Measurements from ENCODE around the gene C1orf159. TPM values are rescaled to one million over a fixed set of nuclear protein-coding genes. Genes with fewer than 3 reads are reported as not detected.
"Not testable (repeated sequence)": the region's sequence is repeated elsewhere in the genome, so short reads cannot be mapped to it uniquely, and the experiment has no call there.

Gene C1orf159
- polyA plus RNA-seq, 3 donors: 16.3 to 19.9 (median 18.2) TPM

GRCh38 chr1:1082776-1083415 is 33.0 kb downstream of the C1orf159 start:
- DNase-seq: no peak

- DNase-seq: no peak
Measured at GRCh38 chr1:1082239-1082775, 33.6 kb downstream of the C1orf159 start.

- DNase-seq: no peak
Measured at GRCh38 chr1:1081311-1082238, 34.3 kb downstream of the C1orf159 start.

DNA sequence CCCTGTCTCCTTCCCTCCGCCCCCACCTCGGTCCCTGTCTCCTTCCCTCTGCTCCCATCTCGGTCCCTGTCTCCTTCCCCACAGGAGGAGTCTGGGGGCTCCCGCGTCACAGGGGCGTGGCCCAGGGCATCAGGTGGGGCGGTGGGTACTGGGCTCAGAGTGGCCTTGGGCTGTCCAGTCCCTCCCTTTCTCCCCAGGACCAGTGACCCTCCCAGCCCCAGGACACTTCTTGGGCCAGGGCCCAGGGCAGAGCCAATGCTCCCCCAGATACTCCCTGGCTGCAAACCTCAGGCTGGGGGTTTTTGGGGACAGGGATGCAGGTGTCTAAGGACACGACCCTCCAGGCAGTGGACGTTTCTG is 35.0 kb downstream of the C1orf159 start:
- DNase-seq: no peak

- no peak for DNase-seq
Measured at GRCh38 chr1:1080122-1080757, 35.6 kb downstream of the C1orf159 start.

DNA sequence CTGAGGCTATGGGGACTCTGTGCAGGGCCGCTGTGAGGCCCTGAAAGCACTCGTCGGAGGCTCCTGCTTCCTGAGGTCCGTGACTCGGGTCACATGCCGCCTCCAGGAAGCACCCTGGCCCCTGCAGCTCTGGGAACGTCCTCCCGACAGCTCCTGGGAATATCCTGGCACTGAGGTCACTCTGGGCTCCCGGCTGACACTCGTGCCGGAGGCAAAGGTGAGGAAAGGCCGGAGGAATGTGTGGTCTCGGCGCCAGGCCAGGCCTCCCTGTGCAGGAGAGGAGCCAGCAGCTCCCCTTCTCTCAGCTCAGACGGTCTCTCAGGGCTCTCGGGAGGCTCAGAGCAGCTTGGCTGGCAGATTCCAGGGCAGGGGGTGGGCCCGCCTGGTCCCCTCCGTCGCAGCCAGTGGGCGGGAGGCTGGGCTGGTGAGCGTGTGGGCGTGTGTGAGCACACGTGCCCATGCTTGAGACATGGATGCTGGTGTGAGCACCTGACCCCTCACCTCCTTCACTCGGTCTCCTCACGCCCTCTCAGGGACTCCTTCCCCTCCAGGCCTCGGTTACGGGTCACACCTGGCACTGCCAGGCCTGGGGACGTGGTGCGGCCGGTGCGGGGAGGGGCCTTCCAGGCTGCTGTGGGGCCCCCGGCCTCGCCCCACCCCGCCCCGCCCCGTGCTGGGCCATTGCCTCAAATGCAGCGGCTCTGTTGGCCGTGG is 36.3 kb downstream of the C1orf159 start:
- no peak for DNase-seq

- not testable (repeated sequence) for DNase-seq
Measured at GRCh38 chr1:1077396-1077795, 38.5 kb downstream of the C1orf159 start.

DNA sequence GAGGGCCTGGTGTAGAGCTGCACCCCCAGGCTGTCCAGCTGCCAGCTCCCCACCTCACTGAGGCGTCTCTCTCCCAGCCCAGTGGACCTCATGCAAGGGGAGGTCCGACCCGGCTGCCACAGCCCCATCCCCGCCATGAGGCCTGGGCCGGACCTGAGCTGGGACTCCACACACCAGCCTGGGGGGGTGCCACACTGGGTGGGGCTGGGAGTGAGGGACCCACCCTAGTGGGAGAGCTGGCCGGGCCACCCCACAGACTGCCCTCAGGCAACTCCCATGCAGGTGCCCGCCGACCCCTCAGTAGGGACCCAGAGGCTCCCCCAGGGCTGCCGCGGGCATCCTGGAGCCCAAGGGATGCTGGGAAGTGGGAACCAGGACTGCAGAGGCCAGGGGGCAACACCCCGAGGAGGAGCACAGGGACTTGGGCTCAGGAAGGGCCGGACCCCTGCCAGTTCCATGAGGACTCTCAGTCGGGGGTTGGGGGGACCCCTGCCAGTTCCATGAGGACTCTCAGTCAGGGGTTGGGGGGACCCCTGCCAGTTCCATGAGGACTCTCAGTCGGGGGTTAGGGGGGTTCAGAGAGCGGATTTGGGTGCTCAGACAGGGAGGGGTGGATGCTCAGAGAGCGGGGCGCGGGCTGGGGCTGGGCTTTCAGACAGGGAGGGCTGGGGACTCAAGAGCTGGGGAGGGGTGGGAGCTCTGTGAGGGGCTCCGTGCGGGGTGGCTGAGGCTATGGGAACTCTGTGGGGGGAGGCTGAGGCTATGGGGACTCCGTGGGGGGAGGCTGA is 40.5 kb downstream of the C1orf159 start:
- DNase-seq: no peak

- DNase-seq: no peak
Measured at GRCh38 chr1:1074631-1075147, 41.2 kb downstream of the C1orf159 start.

DNA sequence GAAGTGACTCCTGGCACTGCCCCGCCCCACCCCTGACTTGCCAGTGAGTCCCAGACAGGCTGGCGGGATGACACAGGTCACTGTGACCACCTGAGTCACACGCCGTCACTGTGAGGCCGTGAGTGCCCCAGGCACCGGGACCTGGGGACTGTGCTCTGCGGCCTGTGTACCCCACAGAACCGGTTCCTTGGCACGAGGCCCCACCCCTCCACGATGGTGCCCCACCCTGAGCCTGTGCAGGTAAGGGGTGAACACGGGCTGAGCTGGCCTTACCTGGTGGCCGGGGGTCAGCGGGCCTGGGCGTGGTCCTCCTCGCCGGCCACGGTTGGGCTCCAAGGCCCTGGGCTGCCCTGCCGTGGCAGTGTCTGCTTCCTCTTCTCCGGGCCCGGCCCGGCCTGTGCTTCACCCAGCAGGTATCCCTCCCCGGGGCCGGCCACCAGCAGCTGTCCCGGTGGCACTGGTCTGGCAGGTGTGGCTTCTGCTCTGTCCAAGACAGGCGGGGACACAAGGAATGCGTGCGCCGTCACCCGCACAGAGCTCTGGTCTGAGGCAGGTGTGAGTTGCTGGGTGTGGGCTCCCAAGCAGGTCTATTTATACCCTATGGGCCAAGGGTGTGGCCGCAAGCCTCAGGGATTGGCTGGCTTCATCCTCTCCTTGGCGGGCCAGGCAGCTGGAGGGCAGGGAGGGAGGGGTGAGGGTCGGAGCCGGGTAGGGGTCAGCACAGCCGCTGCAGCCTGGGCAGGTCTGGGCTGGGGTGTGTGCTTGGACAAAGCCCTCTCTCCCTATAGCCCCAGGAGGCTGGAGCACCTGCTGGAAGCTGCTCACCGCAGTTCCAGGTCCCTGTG is 41.9 kb downstream of the C1orf159 start, which contains the start of gene RNF223:
TSS of gene RNF223 (minus strand) at position 564 of the 845 bp plus-strand sequence. CDS start 1,740 bp downstream, outside the sequence.
- DNase-seq: no peak

DNA sequence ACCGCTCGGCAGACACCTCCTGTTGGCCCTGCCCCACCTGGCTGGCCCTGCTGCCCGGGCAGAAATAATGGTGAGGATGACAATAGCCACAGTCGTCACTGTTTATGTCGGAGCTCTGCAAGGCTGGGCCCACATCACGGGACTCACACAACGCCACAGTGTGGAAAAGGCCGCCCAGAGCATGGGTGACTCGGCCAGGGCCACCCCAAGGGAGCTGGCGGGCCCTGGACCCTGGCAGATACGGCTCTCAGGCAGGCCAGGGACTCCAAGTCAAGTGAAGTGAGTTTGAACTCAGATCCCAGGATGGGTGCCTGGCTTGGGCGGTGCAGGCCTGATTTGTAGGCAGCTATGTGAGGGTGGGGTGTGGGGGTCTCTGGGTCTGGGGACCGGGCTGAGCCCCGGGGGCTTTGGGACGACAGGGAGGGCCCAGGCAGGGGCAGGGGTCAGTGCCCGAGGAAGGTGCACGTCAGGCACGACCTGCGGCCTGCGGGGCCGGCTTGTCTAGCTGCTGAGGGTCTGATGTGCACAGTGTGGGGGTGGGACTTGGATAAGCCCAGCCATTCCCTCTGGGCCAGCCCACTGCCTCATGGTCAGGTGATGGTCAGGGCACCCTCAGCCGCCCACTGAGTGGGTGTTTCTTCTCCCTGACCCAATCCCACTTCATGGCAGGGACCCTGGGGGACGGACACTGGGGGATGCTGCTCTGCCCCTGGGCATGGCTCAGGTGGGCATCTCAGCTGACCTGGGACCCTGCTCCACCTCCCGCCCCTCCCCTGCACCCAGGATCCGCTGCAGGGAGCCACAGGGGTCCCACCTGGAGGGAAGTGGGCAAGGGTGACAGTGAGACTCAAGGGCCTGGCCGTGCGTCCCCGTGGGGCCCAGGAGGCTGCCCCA is 42.8 kb downstream of the C1orf159 start:
- DNase-seq: no peak

DNA sequence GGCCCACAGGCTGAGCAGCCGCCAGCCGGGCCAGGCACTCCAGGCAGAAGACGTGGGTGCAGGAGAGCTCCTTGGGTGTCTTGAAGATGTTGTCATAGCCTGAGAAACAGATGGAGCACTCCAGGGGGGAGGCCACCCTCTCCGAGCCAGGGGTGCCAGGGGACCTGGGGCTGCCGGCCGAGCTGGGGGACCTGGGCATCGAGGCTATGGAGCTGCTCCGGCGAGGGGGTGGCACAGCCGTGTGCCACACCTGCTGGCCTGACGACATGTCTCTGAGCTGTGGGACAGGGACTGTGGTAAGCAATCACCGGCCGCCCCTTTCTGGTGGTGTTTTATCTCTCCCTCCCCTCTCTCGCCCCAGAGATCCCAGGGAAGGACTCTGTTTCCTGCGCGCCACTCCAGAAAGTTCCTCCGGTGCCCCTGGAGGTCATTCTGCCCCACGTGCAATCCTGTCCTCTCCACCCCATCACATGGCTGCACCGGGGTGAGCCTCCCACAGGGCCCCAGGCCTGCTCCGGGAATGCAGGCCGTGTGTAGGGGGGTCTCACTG is 43.5 kb downstream of the C1orf159 start:
- no peak for DNase-seq

GRCh38 chr1:1071486-1072298 is 44.2 kb downstream of the C1orf159 start:
- no peak for DNase-seq

GRCh38 chr1:1069711-1070676 is 45.9 kb downstream of the C1orf159 start:
- no peak for DNase-seq

- DNase-seq: no peak
Measured at GRCh38 chr1:1069056-1069710, 46.7 kb downstream of the C1orf159 start.

Data from renal pelvis (tissue), 4 donors.